AML-193 (cell line): ENCODE data around the gene SLC1A3.

Source experiments
- DNase-seq, 2 experiments: peaks; one replicate each; lab custom pipeline; 2025; lab: John Stamatoyannopoulos, UW

The SLC1A3 gene

DNA sequence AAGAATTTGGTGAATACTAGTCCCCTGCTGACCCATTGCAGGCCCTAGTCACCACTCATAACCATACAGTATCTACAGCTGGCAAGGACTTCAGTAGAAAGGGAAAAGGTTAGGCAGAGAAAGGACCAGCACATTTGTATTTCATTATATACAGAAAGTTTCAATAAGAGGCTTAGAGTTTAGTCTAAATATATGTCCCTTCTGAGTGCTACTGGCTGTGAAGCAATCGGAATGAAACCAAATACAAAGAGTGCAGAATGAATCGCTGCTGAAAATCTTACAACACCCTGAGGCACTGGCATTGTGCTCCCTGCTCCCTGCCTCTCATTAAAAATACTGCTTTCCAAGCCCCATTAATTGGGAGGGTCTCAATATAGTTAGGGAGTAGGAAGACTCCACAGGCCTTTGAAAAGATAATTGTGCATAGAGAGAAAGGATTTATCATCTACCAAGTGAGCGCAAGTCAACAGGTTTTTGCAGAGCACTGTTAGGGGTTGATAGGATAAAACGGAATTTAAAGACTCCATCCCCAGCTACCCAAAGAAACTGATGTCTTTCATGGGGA, 110.8 kb downstream of the SLC1A3 start:
- DNase-seq: no peak

DNA sequence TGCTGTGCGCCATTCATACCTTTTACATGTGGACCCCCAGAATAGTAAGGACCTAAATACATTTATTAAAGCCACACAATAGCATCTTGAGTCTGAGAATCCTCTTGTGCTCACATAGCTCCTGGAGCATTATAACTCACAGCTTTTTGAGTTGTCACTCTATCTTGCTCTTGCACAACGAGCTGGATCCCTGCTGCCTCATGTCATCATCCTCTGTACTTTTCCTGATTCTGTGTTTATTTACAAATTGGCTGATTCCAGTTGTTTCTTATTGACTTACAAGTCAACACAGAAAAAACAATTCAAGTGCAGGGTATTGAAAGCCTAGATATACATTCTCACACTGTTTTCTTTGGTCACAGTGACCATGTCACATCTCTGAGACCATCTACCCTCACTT, 112.9 kb downstream of the SLC1A3 start:
- no peak for DNase-seq

GRCh38 chr5:36720688-36721087, 114.3 kb downstream of the SLC1A3 start:
- DNase-seq: no peak

GRCh38 chr5:36721664-36722235, 115.3 kb downstream of the SLC1A3 start:
- no peak for DNase-seq

- no peak for DNase-seq
Measured at GRCh38 chr5:36722900-36723299, 116.5 kb downstream of the SLC1A3 start.

- peak; percentile 64 to 69 for DNase-seq
Measured at GRCh38 chr5:36723912-36724311, 117.5 kb downstream of the SLC1A3 start.

- DNase-seq: peak; percentile 96 to 97
Measured at GRCh38 chr5:36724467-36725332, 118.3 kb downstream of the SLC1A3 start.

- DNase-seq: no peak
Measured at GRCh38 chr5:36726317-36726716, 119.9 kb downstream of the SLC1A3 start.

- DNase-seq: no peak
Measured at GRCh38 chr5:36726767-36727166, 120.4 kb downstream of the SLC1A3 start.

- DNase-seq: peak; percentile 74 to 78
Measured at GRCh38 chr5:36728697-36729543, 122.5 kb downstream of the SLC1A3 start.

DNA sequence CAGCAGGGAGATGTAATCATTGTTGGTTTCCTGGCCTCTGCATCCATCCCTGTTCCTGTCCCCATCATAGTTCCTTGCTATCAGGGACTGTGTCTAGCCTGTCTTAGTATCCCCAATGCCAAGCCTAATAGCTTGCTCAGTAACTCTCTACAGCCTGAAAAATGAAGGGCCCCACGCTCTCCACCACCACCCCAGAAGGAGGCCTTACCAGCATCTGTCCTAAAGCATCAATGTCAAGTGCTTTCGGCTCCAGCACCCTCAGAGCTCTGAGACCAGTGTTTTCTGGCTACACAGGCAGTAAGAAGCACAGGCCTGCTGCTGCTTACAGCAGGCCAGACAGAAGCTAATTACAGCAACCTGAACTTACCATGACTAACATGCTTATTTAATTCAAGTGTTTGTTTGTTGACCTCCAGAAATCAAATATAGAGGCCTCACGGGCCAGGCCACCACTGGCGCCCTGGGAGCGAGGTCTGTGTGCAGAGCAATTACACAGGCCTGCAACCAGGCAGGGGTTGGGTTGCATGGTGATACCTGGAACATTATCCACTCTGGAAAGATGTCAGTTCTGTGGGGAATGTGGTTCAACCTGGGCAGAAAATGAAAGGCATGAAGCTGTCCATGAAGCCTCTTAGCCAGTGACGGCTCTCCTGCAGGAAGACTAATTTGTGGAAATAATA, 124.3 kb downstream of the SLC1A3 start:
- no peak for DNase-seq

- DNase-seq: no peak
Measured at GRCh38 chr5:36733183-36733582, 126.8 kb downstream of the SLC1A3 start.

- DNase-seq: peak; percentile 23 to 33
Measured at GRCh38 chr5:36734422-36734821, 128.0 kb downstream of the SLC1A3 start.

DNA sequence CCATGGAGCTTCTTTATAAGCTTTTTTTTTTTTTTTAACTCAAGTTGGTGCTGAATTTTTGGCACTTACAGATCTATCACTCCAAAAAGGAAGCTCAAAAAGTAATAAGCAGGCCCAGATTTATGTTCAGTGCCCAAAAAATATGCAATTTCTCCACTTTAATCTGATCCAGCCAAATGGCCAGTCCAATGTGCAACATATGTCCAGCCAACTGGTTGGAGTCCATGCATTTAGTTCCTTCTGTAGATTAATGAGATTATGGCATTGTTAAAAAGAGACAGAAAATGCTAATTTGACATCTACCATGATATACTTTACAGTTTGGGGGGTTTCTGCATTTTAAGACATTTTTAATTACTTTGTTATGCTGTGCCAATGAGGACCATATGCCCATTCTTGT, 129.5 kb downstream of the SLC1A3 start:
- no peak for DNase-seq
